Lung (tissue), 12 donors: Measurements from ENCODE around the gene TSEN54. TPM values are rescaled to one million over a fixed set of nuclear protein-coding genes. Genes with fewer than 3 reads are reported as not detected.
A peak's percentile ranks its signal among the peaks of the same experiment; 100 is the strongest.

Experiments
- ATAC-seq: fragments of 200-7000 bp; cut with Tn5 transposase; one replicate; pipeline ENCODE4 v1.9.1; 2020; ENCODE audit warnings: moderate number of reproducible peaks; ENCODE audit not compliant: insufficient read depth, low FRiP score
- DNase-seq, 3 donors: peaks; one replicate each; pipeline ENCODE4 v3.0.0-alpha.2; 2013 to 2017
- H3K27ac ChIP-seq, 2 donors: one replicate each; pipeline ENCODE4 v1.5.1; 2013; ENCODE audit warnings: mild to moderate bottlenecking in 2 of 2, moderate library complexity in 2 of 2, control low read depth in 1 of 2, inconsistent platforms in 1 of 2, low read depth in 1 of 2, low read length in 1 of 2
- H3K27me3 ChIP-seq, 3 donors: one replicate each; pipeline ENCODE4 v1.5.1; 2013; ENCODE audit warnings: low read length in 2 of 3; ENCODE audit not compliant: control insufficient read depth in 3 of 3, insufficient read depth in 3 of 3
- H3K36me3 ChIP-seq, 4 donors: one replicate each; pipeline ENCODE4 v1.5.1; 2013; ENCODE audit warnings: low read length in 4 of 4, mild to moderate bottlenecking in 1 of 4, moderate library complexity in 1 of 4; ENCODE audit not compliant: control insufficient read depth in 4 of 4, insufficient read depth in 4 of 4
- H3K4me1 ChIP-seq, 5 donors: one replicate each; pipeline ENCODE4 v1.5.1; 2013; ENCODE audit warnings: low read length in 5 of 5, mild to moderate bottlenecking in 2 of 5, moderate library complexity in 1 of 5; ENCODE audit not compliant: control insufficient read depth in 5 of 5, insufficient read depth in 5 of 5
- H3K4me3 ChIP-seq: one replicate; pipeline ENCODE4 v1.5.1; 2013; ENCODE audit warnings: mild to moderate bottlenecking, control low read depth, moderate library complexity
- H3K9ac ChIP-seq, 2 donors: one replicate each; pipeline ENCODE4 v1.5.1; 2013; ENCODE audit warnings: low read length in 2 of 2, control low read depth in 1 of 2; ENCODE audit not compliant: insufficient read depth in 1 of 2
- H3K9me3 ChIP-seq, 4 donors: one replicate each; pipeline ENCODE4 v1.5.1; 2013; ENCODE audit warnings: low read length in 3 of 4, mild to moderate bottlenecking in 1 of 4, moderate library complexity in 1 of 4; ENCODE audit not compliant: control insufficient read depth in 4 of 4, insufficient read depth in 3 of 4
- WGBS, 2 donors: extraction: QIAGEN DNeasy Blood & Tissue Kit; methylation state at CpG; one replicate each; pipeline ENCODE4 v1.1.7; 2013; 5-methylcytosine and 5-hydroxymethylcytosine counted together
- polyA plus RNA-seq, 2 donors: library from polyadenylated mRNA; stranded (reverse); fragments of 200-250 nt; gene quantifications; one replicate each; pipeline ENCODE4 v1.2.1, GENCODE V29; 2013
- total RNA-seq, 2 donors: library from RNA; depleted of rRNA in 1 of 2; stranded (reverse); fragments of >200 nt in 1 of 2; gene quantifications; one replicate each; pipeline ENCODE4 v1.2.1, GENCODE V29; 2014 to 2021
- TF ChIP-seq, protein P1 (sequence below): IDR thresholded peaks from 2 replicates; pipeline ENCODE4 v1.5.1; 2012; ENCODE audit warnings: mild to moderate bottlenecking; ENCODE audit errors: control extremely low read depth, extremely low read depth
- donor health status: control.
- donor health status: control.
- donor health status: Bipolar disorder and iron deficiency.
- donor health status: healthy.
- donor health status: DM: yes; HTN: yes; CAD: no.

TSEN54 gene
- total and polyA plus RNA-seq, 4 donors, result 18.4 to 36.5 (median 21.6) TPM

- H3K27ac ChIP-seq, result peak overlapping the region in 1 of 2 donors; percentile 4
- 84 to 92% methylated on average over 7 of the region's 7 CpGs for WGBS, 2 donors
- H3K4me1 ChIP-seq, result peaks cover 0 to 11% (median 5%) of the 10 kb centered on the region in 5 donors
- no peak overlapping the region for H3K9ac ChIP-seq
- TF ChIP-seq, protein P1, sequence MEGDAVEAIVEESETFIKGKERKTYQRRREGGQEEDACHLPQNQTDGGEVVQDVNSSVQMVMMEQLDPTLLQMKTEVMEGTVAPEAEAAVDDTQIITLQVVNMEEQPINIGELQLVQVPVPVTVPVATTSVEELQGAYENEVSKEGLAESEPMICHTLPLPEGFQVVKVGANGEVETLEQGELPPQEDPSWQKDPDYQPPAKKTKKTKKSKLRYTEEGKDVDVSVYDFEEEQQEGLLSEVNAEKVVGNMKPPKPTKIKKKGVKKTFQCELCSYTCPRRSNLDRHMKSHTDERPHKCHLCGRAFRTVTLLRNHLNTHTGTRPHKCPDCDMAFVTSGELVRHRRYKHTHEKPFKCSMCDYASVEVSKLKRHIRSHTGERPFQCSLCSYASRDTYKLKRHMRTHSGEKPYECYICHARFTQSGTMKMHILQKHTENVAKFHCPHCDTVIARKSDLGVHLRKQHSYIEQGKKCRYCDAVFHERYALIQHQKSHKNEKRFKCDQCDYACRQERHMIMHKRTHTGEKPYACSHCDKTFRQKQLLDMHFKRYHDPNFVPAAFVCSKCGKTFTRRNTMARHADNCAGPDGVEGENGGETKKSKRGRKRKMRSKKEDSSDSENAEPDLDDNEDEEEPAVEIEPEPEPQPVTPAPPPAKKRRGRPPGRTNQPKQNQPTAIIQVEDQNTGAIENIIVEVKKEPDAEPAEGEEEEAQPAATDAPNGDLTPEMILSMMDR, result no peak
- no peaks in the 10 kb centered on the region for H3K27me3 ChIP-seq
- peaks cover 0 to 2% (median 0%) of the 10 kb centered on the region in 4 donors for H3K9me3 ChIP-seq
- no peak for DNase-seq
- ATAC-seq, result no peak
- no peak overlapping the region for H3K4me3 ChIP-seq
- peaks cover 0 to 2% (median 0%) of the 10 kb centered on the region in 4 donors for H3K36me3 ChIP-seq
These were observed 34.9 kb downstream of the TSEN54 start for GRCh38 chr17:75551266-75551665.

GRCh38 chr17:75552425-75553294 lies 36.3 kb downstream of the TSEN54 start:
- peaks cover 0 to 2% (median 0%) of the 10 kb centered on the region in 4 donors for H3K36me3 ChIP-seq
- TF ChIP-seq, protein P1, result no peak
- H3K27me3 ChIP-seq, result no peaks in the 10 kb centered on the region
- ATAC-seq (no peak), DNase-seq (peak; percentile 24 to 41 (median 27))
- H3K9ac ChIP-seq, result peak overlapping the region in 1 of 2 donors; percentile 23
- peak overlapping the region in 1 of 2 donors; percentile 28 for H3K27ac ChIP-seq
- H3K4me1 ChIP-seq, result peaks cover 0 to 19% (median 9%) of the 10 kb centered on the region in 5 donors
- H3K4me3 ChIP-seq, result no peak overlapping the region
- H3K9me3 ChIP-seq, result no peaks in the 10 kb centered on the region
- WGBS, 2 donors, result 79 to 82% methylated on average over 14 of the region's 14 CpGs

GRCh38 chr17:75553295-75554110 lies 37.2 kb downstream of the TSEN54 start:
- Histone ChIP-seq H3K9ac (no peak overlapping the region), H3K36me3 (peaks cover 0 to 5% (median 0%) of the 10 kb centered on the region in 4 donors), H3K27me3 (no peaks in the 10 kb centered on the region), H3K4me1 (peaks cover 0 to 24% (median 9%) of the 10 kb centered on the region in 5 donors), H3K27ac (peak overlapping the region in 1 of 2 donors; percentile 0), H3K9me3 (no peaks in the 10 kb centered on the region), H3K4me3 (no peak overlapping the region)
- WGBS, 2 donors, result 76 to 79% methylated on average over 8 of the region's 8 CpGs
- DNase-seq, result no peak
- TF ChIP-seq, protein P1, result no peak
- no peak for ATAC-seq
